ENCODE data around the gene ARID1B. TPM values are rescaled to one million over a fixed set of nuclear protein-coding genes. Genes with fewer than 3 reads are reported as not detected.

ARID1B gene
- total and polyA plus RNA-seq, 9 of the 15 experiments (the other 6 are each of a cell fraction or from before 2014, with no cell fraction given) = 12.5 to 50.5 (median 25.8) TPM

DNA sequence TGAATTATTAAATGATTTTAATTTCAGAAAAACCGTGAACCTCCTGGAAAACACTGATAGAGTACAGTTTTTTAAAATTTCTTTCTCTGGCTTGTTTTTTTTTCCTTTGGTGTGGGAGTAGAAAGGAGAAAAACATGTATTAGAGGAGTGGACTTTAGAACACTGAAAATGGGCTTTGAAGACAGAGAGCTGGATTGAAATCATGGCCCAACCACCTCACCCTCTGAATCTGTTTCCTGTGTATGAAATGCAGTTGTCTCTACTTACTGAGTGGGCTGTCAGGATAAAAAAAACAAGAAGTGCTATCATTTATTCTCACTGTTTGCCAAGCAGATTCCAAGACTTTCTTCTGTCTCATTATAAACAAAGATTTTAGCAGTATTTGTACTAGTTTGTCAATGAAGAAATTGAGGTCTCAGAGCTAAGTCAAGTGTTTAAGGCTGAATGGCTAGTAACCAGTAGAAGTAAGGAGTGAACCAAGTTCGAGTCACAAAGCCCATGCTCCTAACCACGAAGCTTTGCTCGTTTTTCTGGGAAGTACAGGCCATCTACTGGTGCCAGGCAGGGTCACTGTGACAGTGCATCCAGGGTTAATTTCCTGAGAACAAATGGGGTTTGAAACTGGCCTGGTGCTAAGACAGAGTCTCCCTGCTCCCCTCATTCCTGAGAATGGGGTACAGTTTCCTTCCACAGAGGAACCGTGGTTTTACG, 289.8 kb downstream of the ARID1B start (continued):
- TF ChIP-seq CREB5 (CRISPR knock-in tag; IDR thresholded peaks at IDR 0.05) (no peak), ZNF644 (tag; IDR thresholded peaks at IDR 0.05; ENCODE audit: low read depth) (no peak), DNMT1 (IDR thresholded peaks at IDR 0.05) (no peak), EZH2 (IDR thresholded peaks at IDR 0.05; ENCODE audit: borderline replicate concordance, low read depth, low read length) (no peak), SMARCE1 (IDR thresholded peaks at IDR 0.05) (no peak), DMBX1 (CRISPR knock-in tag; IDR thresholded peaks at IDR 0.05; ENCODE audit: borderline replicate concordance) (no peak), CAMTA2 (CRISPR knock-in tag; conservative IDR thresholded peaks at IDR 0.05) (no peak), PHF20 (IDR thresholded peaks at IDR 0.05; ENCODE audit: partially characterized antibody) (no peak), ZNF212 (CRISPR knock-in tag; IDR thresholded peaks at IDR 0.05) (no peak)
- TF ChIP-seq, protein P1, sequence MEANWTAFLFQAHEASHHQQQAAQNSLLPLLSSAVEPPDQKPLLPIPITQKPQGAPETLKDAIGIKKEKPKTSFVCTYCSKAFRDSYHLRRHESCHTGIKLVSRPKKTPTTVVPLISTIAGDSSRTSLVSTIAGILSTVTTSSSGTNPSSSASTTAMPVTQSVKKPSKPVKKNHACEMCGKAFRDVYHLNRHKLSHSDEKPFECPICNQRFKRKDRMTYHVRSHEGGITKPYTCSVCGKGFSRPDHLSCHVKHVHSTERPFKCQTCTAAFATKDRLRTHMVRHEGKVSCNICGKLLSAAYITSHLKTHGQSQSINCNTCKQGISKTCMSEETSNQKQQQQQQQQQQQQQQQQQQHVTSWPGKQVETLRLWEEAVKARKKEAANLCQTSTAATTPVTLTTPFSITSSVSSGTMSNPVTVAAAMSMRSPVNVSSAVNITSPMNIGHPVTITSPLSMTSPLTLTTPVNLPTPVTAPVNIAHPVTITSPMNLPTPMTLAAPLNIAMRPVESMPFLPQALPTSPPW (CRISPR knock-in tag; IDR thresholded peaks at IDR 0.05) = no peak
